ENCODE results near the gene MEIS3.
"Not testable (repeated sequence)": the region's sequence is repeated elsewhere in the genome, so short reads cannot be mapped to it uniquely, and the experiment has no call there.

The MEIS3 gene

GRCh38 chr19:47373246-47374240 lies 45.8 kb downstream of the MEIS3 start:
- H3K4me3 ChIP-seq (ENCODE audit: low read depth, low read length): no peak overlapping the region
- TF ChIP-seq POLR2A (IDR thresholded peaks at IDR 0.05; ENCODE audit: extremely low read depth, insufficient read length) (no peak), MYC (IDR thresholded peaks at IDR 0.05; ENCODE audit: low read depth, low read length) (no peak), CTCF (IDR thresholded peaks at IDR 0.05; ENCODE audit: low read depth, low read length) (no peak), MAX (IDR thresholded peaks at IDR 0.05; ENCODE audit: low read depth, low read length) (no peak)
- peak; percentile 20 for DNase-seq (ENCODE audit: low read depth)

GRCh38 chr19:47372603-47373002 lies 46.7 kb downstream of the MEIS3 start:
- TF ChIP-seq MYC (IDR thresholded peaks at IDR 0.05; ENCODE audit: low read depth, low read length) (no peak), MAX (IDR thresholded peaks at IDR 0.05; ENCODE audit: low read depth, low read length) (no peak), CTCF (IDR thresholded peaks at IDR 0.05; ENCODE audit: low read depth, low read length) (no peak), POLR2A (IDR thresholded peaks at IDR 0.05; ENCODE audit: extremely low read depth, insufficient read length) (no peak)
- H3K4me3 ChIP-seq (ENCODE audit: low read depth, low read length): no peak overlapping the region
- DNase-seq (ENCODE audit: low read depth): no peak

- H3K4me3 ChIP-seq (ENCODE audit: low read depth, low read length): no peak overlapping the region
- DNase-seq (ENCODE audit: low read depth): no peak
- no peak for TF ChIP-seq POLR2A (IDR thresholded peaks at IDR 0.05; ENCODE audit: extremely low read depth, insufficient read length)
- no peak for TF ChIP-seq CTCF (IDR thresholded peaks at IDR 0.05; ENCODE audit: low read depth, low read length)
- TF ChIP-seq MAX (IDR thresholded peaks at IDR 0.05; ENCODE audit: low read depth, low read length): no peak
- TF ChIP-seq MYC (IDR thresholded peaks at IDR 0.05; ENCODE audit: low read depth, low read length): no peak
Observed at GRCh38 chr19:47371261-47371660, 48.1 kb downstream of the MEIS3 start.

- TF ChIP-seq MAX (IDR thresholded peaks at IDR 0.05; ENCODE audit: low read depth, low read length) (peak; percentile 82), POLR2A (IDR thresholded peaks at IDR 0.05; ENCODE audit: extremely low read depth, insufficient read length) (no peak), MYC (IDR thresholded peaks at IDR 0.05; ENCODE audit: low read depth, low read length) (peak; percentile 88), CTCF (IDR thresholded peaks at IDR 0.05; ENCODE audit: low read depth, low read length) (no peak)
- peak; percentile 98 for DNase-seq (ENCODE audit: low read depth)
- H3K4me3 ChIP-seq (ENCODE audit: low read depth, low read length): no peak overlapping the region
Observed at GRCh38 chr19:47370045-47370611, 49.2 kb downstream of the MEIS3 start.

- not testable (repeated sequence) for DNase-seq (ENCODE audit: low read depth)
Observed at GRCh38 chr19:47365455-47365854, 53.9 kb downstream of the MEIS3 start.

More at GRCh38 chr19:47365455-47365854, 53.9 kb downstream of the MEIS3 start:
- H3K4me3 ChIP-seq (ENCODE audit: low read depth, low read length): not testable (repeated sequence)
